GM18951 (cell line): ENCODE data around the gene FKBP14.

ENCODE experiments used
- POLR2A ChIP-seq: IDR thresholded peaks from 4 replicates; pipeline ENCODE4 v1.6.1; 2011; ENCODE audit warnings: mild to moderate bottlenecking; ENCODE audit not compliant: insufficient read length, insufficient read depth; ENCODE audit errors: extremely low read depth
- in situ Hi-C: fragments of 300-500 bp; cut with MboI; formaldehyde crosslinking; loops from one replicate; pipeline ENCODE4 v1.12.0; 2022; ENCODE audit warnings: low sequenced_read_pairs, mixed read lengths, inconsistent platforms; ENCODE audit not compliant: unreplicated experiment

Gene FKBP14

GRCh38 chr7:29993140-29993539 is 33.4 kb downstream of the FKBP14 start:
- TF ChIP-seq POLR2A: no peak
- in situ Hi-C loops: no loop called here

GRCh38 chr7:29991937-29992336 is 34.6 kb downstream of the FKBP14 start:
- in situ Hi-C loops: no loop called here
- TF ChIP-seq POLR2A: no peak

DNA sequence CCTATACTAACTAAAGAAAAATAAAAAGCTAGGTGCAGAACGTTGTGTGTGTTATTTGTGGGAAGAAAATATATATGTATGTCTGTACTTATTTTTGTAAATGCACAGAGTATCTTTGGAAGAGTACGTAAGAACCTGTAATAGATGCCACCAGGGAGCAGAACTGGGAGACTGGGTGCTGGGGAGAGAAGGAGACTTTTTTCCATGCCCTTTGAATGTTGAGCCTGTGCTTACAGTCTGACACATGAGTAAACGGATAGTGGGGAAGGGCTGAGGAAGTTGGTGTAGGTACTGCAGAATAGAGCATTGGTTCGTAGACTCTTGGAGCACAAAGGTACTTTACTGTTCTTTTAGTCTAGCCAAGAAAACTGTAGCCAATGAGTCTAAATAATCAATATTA is 35.6 kb downstream of the FKBP14 start:
- TF ChIP-seq POLR2A: no peak
- in situ Hi-C loops: no loop called here

GRCh38 chr7:29989257-29989995 is 37.1 kb downstream of the FKBP14 start, which contains the start of gene SCRN1:
SCRN1 (minus strand) TSS chr7:29989801; CDS start chr7:29969067, 20,734 bp downstream.
- in situ Hi-C loops: no loop called here
- peak; percentile 67 for TF ChIP-seq POLR2A

GRCh38 chr7:29988424-29989256 is 37.9 kb downstream of the FKBP14 start:
- peak; percentile 56 for TF ChIP-seq POLR2A
- in situ Hi-C loops: no loop called here

GRCh38 chr7:29987811-29988317 is 38.6 kb downstream of the FKBP14 start:
- no peak for TF ChIP-seq POLR2A
- in situ Hi-C loops: no loop called here

- no peak for TF ChIP-seq POLR2A
- in situ Hi-C loops: no loop called here
Measured at GRCh38 chr7:29987083-29987482, 39.4 kb downstream of the FKBP14 start.

DNA sequence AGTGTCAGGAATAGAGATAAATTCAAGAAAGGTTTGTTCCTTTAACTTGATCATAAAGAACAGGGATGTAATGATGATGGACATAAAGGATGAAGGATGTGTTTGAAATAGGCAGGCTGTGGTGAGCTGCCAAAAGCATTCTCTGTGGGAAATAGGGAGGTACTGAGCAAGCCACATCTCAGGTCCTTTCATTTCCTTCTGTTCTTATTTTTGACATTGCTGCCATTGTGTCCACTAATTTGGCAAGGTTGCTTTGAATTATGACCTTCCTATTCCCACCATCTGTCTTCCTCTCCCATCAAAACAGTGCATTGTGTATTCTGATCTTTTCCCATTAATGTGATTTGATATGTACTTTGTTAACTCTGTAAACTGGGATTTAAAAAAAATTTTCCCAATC is 46.4 kb downstream of the FKBP14 start:
- no peak for TF ChIP-seq POLR2A
- in situ Hi-C loops: no loop called here

DNA sequence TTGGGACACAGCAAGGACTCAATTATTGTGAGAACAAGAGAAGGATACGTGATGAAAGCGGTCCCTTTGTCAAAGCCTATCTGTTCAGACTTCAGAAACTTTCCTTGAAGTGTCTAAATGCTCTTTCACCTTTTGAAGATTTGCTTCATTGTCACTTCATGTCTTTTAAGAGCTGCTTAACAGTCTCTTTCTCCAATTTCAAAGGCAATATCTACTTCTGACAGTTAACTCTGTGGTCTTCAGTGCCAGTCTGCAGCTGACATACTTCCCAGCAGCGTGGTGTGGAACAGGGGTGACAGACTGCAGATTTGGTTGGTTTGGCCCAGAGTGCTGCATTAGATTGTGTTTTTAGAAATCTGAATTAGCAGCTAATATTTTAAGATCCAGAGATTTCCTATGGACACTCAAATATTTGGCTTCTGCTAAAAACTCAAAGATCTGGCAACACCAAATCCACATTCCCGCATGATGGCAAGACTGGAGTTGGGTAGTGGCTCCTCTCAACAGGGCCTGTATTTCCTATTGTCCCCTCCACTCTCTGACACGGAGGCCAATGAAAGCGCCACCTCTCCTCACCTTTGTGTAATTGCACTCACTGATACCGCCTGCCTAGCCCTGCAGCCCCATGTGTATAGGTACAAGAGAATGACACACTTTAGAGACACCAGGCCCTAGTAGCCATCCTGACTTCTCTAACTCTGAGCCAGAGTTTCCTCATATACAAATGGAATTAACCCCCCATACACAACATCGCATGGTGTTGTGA is 48.4 kb downstream of the FKBP14 start:
- no peak for TF ChIP-seq POLR2A
- in situ Hi-C loops: no loop called here

DNA sequence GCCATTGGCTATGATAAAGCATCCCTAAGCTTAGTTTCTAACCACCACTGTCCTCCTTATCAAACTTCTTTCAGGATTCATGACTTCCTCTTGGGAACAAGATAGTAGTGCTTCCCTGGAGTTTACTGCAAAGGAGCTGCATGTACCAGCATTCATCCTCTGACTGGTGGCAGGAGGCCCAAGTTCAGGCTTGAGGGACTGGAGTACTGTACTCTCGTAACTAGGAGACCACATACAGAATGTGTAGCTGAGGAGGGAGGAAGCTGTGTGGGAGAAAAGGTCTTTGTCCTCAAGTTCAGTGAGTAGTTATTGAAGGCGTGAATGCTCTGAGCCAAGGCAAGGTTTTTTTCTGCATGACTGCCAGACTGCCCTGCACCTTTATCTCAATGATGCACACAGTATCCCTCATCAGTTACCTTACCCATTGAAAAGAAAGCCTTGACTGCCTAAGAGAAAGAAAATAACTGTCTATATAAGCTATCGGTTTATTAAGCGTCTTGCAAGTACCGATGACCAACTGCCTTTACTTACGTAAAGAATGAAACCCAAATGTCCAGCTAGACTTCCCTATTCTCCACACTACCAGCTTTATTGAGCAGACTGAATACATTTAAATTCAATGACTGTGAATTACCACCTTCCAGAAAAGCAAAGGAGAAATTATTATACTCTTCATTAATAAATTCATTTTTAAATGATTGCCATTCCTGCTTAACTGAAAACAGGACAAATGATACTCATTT is 49.7 kb downstream of the FKBP14 start:
- no peak for TF ChIP-seq POLR2A
- in situ Hi-C loops: no loop called here

- in situ Hi-C loops: no loop called here
- no peak for TF ChIP-seq POLR2A
Measured at GRCh38 chr7:29976266-29976665, 50.2 kb downstream of the FKBP14 start.

- in situ Hi-C loops: no loop called here
Measured at GRCh38 chr7:29975561-29975960, 50.9 kb downstream of the FKBP14 start.

GRCh38 chr7:29974286-29974685 is 52.2 kb downstream of the FKBP14 start:
- TF ChIP-seq POLR2A: no peak
- in situ Hi-C loops: no loop called here

More at GRCh38 chr7:29975561-29975960, 50.9 kb downstream of the FKBP14 start:
- no peak for TF ChIP-seq POLR2A

DNA sequence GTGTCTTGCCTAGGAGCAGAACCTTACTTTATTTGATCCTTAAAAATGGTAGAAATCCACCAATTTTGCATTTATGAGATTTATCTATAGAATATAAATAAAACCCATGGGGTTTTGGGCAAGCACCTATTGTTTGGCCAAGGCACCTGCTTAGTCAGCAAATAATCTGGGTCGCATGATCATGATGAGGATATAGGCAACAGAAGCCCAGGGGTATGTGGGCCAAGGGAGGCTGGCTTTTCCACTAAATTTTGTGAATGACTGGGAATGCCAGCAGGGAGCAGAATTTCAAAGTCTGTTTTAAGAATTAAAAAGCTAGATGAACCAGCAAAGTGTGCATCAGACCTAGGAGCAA is 54.2 kb downstream of the FKBP14 start:
- in situ Hi-C loops: no loop called here
- TF ChIP-seq POLR2A: no peak
